SKM-1 treated with dmso at 0.1 percent for 144 hours (cell line): ENCODE data around the gene C6orf141.

Experiments
- DNase-seq: peaks from one replicate; lab custom pipeline; 2025; ENCODE audit not compliant: unreplicated experiment; lab: John Stamatoyannopoulos, UW

C6orf141 gene

GRCh38 chr6:49539102-49539501, 11.4 kb upstream of the C6orf141 start:
- DNase-seq, result no peak

GRCh38 chr6:49540614-49541013, 9.9 kb upstream of the C6orf141 start:
- no peak for DNase-seq

DNA sequence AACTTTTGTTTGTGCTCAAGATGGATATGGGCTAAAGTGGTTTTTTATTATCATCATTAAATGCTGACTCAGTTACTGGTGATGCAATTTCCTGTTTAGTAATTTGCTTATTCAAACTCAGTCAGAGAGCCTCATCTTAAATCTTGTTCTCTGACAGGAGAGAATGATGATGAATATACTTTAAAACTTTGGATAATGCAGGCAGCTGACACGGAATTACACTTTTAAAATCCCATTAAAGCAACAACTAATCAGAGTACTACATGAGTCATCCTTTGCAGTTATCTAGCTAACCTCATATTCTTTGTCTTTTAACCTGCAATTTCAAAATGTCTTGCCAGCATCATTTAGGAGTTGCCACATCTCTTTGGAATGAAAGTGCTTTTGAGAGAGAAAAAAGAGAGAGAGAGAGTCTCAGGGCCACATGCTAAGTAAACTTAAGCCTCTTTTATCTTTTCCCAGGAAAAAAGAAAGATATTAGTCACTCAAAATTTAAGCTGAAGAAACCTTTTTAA, 9.2 kb upstream of the C6orf141 start:
- no peak for DNase-seq

- no peak for DNase-seq
Measured at GRCh38 chr6:49541936-49542335, 8.5 kb upstream of the C6orf141 start.

DNA sequence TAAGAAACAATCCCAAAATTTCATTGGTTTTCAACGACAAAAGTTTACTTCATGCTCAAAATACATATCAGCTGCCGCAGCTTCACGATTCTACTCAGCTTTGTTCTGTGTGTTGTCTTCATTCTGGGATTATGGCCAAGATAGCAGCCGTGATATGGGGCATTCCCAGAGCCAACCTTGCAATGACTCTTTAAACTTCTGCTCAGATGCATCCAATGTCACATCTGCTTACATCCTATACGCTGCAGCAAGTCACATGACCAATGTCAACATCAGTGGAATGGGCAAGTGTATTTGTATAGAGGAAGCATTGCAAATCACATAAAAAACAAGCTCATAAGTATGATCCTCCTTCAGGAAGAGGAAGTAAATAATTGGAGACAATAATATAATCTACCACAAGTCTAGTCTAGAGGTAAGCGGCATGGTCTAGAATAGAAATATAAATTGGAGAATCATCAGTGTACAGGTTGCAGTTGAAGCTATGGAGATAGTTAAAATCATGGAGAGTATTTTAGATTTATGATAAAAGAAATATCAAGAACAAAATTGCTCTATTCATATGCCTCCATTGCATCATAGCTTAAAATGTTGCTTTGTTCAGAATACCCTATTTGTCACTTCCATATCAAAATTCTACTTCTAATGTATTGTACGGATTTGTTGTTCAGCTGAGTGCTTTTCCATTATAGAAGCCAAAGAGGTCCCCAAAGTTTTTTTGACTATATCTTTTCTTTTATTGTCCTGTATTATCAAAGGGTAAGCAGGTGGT, 7.2 kb upstream of the C6orf141 start:
- DNase-seq, result no peak

DNA sequence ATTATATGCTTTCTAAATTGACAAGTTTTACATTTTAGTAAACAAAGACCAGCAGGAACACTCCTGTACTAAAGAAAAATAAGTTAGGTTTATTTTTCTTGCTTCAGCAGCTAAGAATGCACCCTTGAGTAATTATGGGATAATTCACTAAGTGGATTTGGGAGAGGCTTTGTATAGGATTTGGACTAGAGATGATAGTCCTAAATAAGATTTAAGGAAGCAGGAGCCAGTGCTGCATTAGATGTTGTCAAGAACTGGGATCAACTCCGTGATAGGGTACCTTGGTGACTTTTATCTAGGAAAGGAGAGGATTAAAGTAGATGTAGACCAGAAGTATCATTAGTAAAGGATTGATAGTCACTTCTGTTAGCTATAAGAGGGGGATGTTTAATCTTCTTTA, 4.1 kb upstream of the C6orf141 start:
- DNase-seq, result no peak

DNA sequence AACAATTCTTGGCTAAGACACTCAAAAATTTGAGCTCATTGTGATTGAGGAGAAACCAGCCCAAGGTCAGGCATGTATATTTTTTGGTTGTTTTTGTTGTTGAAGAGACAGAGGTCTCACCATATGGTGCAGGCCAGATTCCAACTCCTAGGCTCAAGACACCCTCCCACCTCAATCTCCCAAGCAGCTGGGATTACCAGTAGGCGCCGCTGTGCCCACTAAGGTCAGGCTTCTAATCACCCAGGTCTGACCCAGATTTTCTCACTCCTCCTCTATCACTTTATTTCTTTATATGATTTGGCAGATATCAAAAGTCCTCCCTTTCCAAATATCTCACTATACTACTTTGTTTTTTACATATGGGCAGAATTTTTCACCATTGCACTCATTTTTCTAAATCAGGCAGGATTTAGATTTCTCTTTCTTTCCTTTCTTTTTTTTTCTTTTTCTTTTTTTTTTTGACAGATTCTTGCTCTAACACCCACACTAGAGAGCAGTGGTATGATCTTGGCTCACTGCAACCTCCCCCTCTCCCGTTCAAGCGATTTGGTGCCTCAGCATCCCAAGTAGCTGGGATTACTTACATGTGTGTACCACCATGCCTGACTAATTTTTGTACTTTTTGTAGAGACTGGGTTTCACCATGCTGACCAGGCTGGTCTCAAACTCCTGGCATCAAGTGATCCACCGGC, 1.7 kb upstream of the C6orf141 start:
- no peak for DNase-seq

DNA sequence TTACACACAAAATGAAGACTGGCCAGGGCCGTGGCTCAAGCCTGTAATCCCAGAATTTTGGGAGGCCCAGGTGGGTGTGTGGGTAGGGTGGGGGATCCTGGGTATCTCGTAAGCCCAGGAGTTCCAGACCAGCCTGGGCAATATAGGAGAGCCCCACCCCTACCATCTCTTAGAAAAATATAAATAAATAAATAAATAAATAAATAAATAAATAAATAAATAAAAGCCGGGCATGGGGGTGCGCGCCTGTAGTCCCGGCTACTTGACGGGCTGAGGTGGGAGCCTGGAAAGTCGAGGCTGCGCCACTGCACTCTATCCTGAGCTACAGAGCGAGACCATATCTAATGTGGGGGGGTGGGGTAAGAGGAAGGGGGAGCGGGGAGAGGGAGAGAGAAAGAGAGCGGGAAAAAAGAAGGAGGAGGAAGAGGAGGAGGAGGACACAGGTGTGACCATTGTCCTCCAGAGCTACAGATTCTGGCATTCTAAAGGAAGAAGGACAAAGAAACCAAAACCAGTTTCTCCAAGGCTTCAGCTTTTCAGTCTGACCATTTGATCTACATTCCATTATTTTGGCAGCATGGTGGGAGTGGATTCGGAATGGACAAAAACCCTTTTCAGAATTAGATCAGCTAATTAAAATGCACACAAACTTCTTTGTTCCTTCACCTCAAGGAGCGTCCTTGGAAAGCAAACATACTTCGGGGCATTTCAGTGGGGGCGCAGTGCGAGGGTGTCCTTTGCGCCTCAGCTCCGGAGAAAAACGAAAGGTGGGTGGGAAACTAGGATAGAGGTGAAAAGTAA, 577 bp upstream of the C6orf141 start:
- no peak for DNase-seq

DNA sequence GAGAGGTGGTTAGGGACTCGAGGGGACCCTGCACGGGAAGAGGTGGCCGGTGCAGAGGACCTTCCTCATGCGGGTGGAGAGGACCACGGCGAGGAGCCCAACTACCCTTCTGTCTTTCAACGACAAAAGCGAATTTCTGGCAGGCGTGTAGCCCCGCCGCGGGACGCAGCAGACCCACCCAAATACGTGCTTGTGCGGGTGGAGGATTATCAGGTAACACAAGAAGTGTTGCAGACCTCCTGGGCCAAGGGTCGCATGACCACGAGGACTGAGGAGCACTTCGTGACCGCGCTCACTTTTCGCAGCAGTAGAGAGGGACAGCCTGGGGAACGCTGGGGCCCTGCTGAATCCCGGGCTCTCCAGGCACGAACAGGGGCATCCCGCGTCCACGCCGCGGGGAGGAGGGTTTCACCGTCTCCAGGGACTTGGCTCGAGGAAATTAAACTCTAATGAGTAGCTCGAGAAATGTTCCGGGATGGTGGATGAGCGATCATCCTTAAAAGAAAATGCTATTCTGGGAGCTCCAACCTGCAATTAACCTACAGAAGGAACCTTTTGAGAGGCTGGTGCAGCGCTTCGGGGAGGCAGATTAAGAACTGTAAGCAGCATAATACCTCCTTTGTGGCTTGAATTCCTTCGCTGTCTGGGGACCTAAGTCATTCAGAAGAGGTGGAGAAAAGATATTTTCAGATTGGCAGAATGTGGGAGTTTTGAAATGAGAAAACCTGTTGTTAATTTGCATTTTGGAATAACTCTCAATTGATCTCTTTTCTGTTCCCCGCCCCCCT, 804 bp downstream of the C6orf141 start:
- no peak for DNase-seq

DNA sequence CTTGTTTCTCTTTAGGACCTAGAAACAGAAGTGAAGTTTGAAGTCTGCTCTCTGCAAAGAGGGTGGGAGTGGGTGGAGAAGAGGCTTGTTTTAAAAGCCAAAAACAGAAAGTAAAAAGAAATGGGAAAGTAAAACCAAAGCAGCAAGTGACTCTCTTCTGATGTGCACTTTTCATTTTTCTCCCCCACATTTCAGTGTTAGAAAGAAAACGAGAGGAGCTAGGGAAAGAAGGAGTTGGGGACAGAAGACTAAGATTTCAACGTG, 1.3 kb downstream of the C6orf141 start:
- no peak for DNase-seq

DNA sequence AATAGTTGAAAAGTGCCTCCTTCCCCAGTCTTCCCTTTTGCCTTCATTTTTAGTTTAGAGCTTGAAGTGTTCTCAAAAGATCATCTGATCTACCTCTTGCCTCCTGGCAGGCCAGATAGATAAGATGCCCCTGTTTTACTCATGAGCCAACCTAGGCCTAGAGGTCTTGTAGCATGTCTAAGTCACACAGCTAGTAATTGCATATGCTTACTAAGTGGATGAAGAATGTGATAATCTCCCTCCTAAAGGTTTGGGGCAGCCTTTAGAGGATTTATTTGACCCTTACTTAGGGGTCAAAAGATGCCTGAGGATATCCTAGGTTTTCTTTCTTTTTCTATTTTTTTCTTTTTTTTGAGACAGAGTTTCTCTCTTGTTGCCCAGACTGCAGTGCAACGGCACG, 2.1 kb downstream of the C6orf141 start:
- DNase-seq, result no peak

DNA sequence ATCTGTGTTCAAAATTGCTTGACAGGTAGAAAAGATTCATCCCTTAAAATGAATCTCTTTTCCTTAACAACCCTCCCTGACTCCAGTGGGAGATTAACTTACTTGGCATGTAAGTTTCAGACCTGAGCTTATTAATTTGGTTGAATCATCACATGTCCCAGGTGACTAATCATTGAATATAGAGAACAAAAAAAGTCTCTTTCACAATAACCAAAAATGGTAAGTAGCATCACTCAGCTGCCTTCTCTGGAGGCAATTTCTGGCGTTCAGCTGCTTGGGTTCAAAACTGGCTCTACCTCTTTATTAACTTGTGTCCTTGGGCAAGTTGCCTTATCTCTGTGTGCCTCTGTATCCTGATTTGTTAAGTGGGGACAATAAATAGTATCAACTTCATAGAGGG, 2.9 kb downstream of the C6orf141 start:
- no peak for DNase-seq

DNA sequence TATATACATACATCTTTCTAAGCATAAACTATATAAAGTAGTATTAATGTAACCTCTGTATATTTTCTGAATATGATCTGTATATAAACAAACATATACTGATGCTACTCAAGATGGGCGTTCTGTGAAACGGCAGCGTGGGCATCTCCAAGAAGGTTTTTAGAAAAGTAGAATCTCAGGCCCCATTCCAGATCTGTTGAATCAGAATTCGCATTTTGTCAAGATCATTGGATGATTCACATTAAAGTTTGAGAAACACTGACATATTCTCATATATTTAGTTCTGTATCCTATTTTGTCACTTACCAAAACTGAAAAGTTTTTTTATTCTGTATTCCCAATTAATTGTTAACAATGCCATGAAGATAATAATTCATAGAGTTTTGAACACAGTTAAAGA, 5.5 kb downstream of the C6orf141 start:
- no peak for DNase-seq

DNA sequence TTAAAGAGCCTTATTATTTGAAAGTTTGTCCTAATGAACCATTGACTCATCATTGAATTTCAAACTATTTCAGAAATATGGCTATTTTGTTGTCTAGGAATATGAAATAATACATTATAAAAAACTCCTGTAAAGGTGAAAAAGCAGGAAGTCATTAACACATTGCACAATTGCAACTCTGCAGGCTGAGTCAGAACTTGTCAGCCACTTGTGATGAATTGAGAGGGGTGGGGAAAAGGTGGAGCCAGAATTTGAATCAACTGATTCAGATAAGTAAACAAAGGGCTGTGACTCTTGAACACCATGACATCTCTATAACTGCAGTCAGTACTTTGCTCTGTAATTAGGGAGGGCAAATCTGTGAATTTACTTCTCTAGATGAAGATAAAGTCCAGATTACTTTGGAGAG, 6.0 kb downstream of the C6orf141 start:
- DNase-seq, result no peak

GRCh38 chr6:49557177-49557576, 6.7 kb downstream of the C6orf141 start:
- DNase-seq, result no peak

DNA sequence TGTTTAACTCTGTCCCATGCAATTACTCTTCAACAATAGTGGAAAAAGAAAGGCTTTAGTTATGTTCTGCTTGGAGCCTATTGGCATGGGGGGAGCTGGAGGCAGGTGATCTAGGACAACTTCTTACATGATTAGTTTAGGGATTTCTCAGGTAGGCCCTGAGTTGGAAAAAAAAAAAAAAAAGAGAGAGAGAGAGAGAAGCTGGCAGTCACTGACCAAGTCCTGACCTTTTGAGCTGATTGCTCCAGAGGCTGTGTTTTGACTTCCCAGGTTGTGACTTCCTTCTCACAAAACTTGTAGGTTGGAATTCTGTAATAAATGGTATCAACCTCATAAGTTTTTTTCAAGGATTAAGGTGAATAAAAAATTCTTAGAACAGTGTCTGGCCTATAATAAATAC, 7.8 kb downstream of the C6orf141 start:
- no peak for DNase-seq

- no peak for DNase-seq
Measured at GRCh38 chr6:49563006-49563886, 12.8 kb downstream of the C6orf141 start.

DNA sequence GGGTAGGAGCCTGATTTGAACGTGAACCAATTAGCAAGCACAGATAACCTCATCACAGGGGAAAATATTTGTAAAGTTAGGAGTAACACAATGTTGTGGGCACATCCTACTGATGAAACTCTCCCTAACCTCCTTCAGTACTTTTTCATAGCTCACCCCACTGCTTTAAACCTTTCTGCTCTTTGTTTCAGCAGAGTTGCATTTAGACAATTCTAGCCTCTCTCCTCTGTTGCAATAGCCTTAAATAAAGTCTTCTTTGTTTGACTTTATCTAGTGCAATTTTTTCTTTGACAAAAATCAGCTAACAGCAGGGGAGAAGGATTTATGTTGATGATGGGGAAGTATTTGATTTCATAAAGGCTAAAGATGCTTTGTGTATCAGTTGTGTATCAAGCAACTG, 14.1 kb downstream of the C6orf141 start:
- no peak for DNase-seq

DNA sequence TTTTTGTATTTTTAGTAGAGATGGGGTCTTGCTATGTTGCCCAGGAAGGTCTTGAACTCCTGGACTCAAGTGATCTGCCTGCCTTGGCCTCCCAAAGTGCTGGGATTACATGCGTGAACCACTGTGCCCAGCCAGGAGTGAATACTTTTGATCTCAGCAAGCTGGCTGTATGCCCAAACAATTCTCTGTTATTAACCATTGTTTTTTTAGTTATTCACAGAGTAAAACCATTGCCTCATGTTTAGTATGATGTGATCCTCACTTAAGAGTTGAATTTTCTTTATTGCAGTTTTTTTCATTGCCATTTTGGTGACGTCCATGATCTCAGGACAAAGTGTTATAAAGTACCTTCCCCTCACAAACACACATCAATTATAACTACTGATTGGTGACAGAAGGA, 14.8 kb downstream of the C6orf141 start:
- DNase-seq, result no peak

DNA sequence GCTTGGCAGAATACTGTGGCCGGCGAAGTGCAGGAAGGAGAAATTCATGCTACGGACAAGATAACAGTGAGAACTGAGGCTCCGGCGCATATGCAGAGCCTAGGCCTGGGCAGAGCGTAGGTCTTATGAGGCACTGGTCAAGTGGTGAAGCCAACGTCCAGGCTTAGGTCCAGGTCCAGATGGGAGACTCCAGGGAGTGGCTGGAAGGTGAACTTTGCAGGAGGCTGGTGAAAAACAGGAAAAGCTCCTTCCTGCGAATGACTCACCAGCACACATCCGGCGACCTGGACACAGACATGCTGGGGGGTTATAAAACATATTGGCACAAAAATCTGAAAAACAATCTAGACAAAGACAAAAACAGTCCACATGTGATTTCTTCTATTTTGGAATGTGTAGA, 15.4 kb downstream of the C6orf141 start:
- no peak for DNase-seq
